ENCODE results near the gene RIGI.

The RIGI gene

GRCh38 chr9:32571969-32572899 is 46.2 kb upstream of the RIGI start:
- H3K18ac ChIP-seq (ENCODE audit: low read depth in 1 of 2, low read length in 2 of 2) = peak overlapping the region in 1 of 2 experiments; percentile 4
- peak overlapping the region; percentile 79 for H2AFZ ChIP-seq (ENCODE audit: low read depth, low read length)
- H3K27ac ChIP-seq (ENCODE audit: low read length, poor library complexity, severe bottlenecking) = peak overlapping the region; percentile 67
- peaks cover 7 to 16% of the 10 kb centered on the region in 2 experiments for H3K36me3 ChIP-seq (ENCODE audit: control insufficient read depth in 1 of 2, insufficient read depth in 2 of 2, low read depth in 1 of 2, low read length in 2 of 2)
- H2AK5ac ChIP-seq (ENCODE audit: low read length, severe bottlenecking) = no peak overlapping the region
- H3K9ac ChIP-seq (ENCODE audit: low read length) = peak overlapping the region; percentile 97
- peak overlapping the region; percentile 89 to 98 for H3K4me3 ChIP-seq (ENCODE audit: insufficient read depth in 1 of 2, low read depth in 1 of 2, low read length in 2 of 2)
- H3K27me3 ChIP-seq (ENCODE audit: control insufficient read depth in 1 of 2, insufficient read depth in 1 of 2, low read length in 2 of 2) = no peaks in the 10 kb centered on the region
- DNase-seq = peak; percentile 90
- H2BK12ac ChIP-seq (ENCODE audit: low read length in 2 of 2) = no peak overlapping the region
- peaks cover 1% of the 10 kb centered on the region for H3K4me1 ChIP-seq (ENCODE audit: control insufficient read depth, insufficient read depth, low read depth, low read length)
- peak overlapping the region; percentile 98 for H3K4me2 ChIP-seq (ENCODE audit: low read length, poor library complexity, severe bottlenecking)
- no peak overlapping the region for H2BK120ac ChIP-seq (ENCODE audit: low read depth, low read length)
- no peak overlapping the region for H2BK15ac ChIP-seq (ENCODE audit: low read depth, poor library complexity, severe bottlenecking)
- no peak overlapping the region for H2BK5ac ChIP-seq (ENCODE audit: low read depth, low read length, poor library complexity, severe bottlenecking)
- H3K79me1 ChIP-seq (replicated peaks; ENCODE audit: low read length, poor library complexity, severe bottlenecking) = peaks cover 15% of the 10 kb centered on the region
- no peak overlapping the region for H3K14ac ChIP-seq (ENCODE audit: low read length in 2 of 2)
- peak overlapping the region in 1 of 2 experiments; percentile 32 for H3K4ac ChIP-seq (ENCODE audit: low read depth in 1 of 2, low read length in 2 of 2)
- H3K9me3 ChIP-seq (ENCODE audit: control insufficient read depth, low read length) = no peaks in the 10 kb centered on the region
- H4K8ac ChIP-seq (ENCODE audit: low read length) = peak overlapping the region; percentile 82
- H3K23ac ChIP-seq (ENCODE audit: low read length in 2 of 2) = no peak overlapping the region
- no peak overlapping the region for H4K91ac ChIP-seq (ENCODE audit: low read length)
- 3% methylated on average over 14 of the region's 17 CpGs for WGBS

GRCh38 chr9:32570262-32570661 is 44.3 kb upstream of the RIGI start:
- no peak overlapping the region for H2AFZ ChIP-seq (ENCODE audit: low read depth, low read length)
- no peak for DNase-seq
- no peak overlapping the region for H2BK120ac ChIP-seq (ENCODE audit: low read depth, low read length)
- no peak overlapping the region for H2BK12ac ChIP-seq (ENCODE audit: low read length in 2 of 2)
- H3K14ac ChIP-seq (ENCODE audit: low read length in 2 of 2) = no peak overlapping the region
- H3K4me3 ChIP-seq (ENCODE audit: insufficient read depth in 1 of 2, low read depth in 1 of 2, low read length in 2 of 2) = no peak overlapping the region
- H4K91ac ChIP-seq (ENCODE audit: low read length) = no peak overlapping the region
- no peak overlapping the region for H2BK15ac ChIP-seq (ENCODE audit: low read depth, poor library complexity, severe bottlenecking)
- peaks cover 29% of the 10 kb centered on the region for H3K79me1 ChIP-seq (replicated peaks; ENCODE audit: low read length, poor library complexity, severe bottlenecking)
- H3K23ac ChIP-seq (ENCODE audit: low read length in 2 of 2) = no peak overlapping the region
- no peak overlapping the region for H3K4ac ChIP-seq (ENCODE audit: low read depth in 1 of 2, low read length in 2 of 2)
- H3K4me2 ChIP-seq (ENCODE audit: low read length, poor library complexity, severe bottlenecking) = no peak overlapping the region
- no peaks in the 10 kb centered on the region for H3K9me3 ChIP-seq (ENCODE audit: control insufficient read depth, low read length)
- peaks cover 1% of the 10 kb centered on the region for H3K4me1 ChIP-seq (ENCODE audit: control insufficient read depth, insufficient read depth, low read depth, low read length)
- peak overlapping the region; percentile 97 for H3K9ac ChIP-seq (ENCODE audit: low read length)
- peaks cover 25 to 35% of the 10 kb centered on the region in 2 experiments for H3K36me3 ChIP-seq (ENCODE audit: control insufficient read depth in 1 of 2, insufficient read depth in 2 of 2, low read depth in 1 of 2, low read length in 2 of 2)
- no peak overlapping the region for H2AK5ac ChIP-seq (ENCODE audit: low read length, severe bottlenecking)
- no peak overlapping the region for H3K27ac ChIP-seq (ENCODE audit: low read length, poor library complexity, severe bottlenecking)
- H3K27me3 ChIP-seq (ENCODE audit: control insufficient read depth in 1 of 2, insufficient read depth in 1 of 2, low read length in 2 of 2) = no peaks in the 10 kb centered on the region
- H3K18ac ChIP-seq (ENCODE audit: low read depth in 1 of 2, low read length in 2 of 2) = no peak overlapping the region
- H2BK5ac ChIP-seq (ENCODE audit: low read depth, low read length, poor library complexity, severe bottlenecking) = no peak overlapping the region
- peak overlapping the region; percentile 1 for H4K8ac ChIP-seq (ENCODE audit: low read length)
- WGBS = 97% methylated on average over 4 of the region's 4 CpGs

GRCh38 chr9:32566770-32567169 is 40.8 kb upstream of the RIGI start:
- H2BK12ac ChIP-seq (ENCODE audit: low read length in 2 of 2) = no peak overlapping the region
- H2BK15ac ChIP-seq (ENCODE audit: low read depth, poor library complexity, severe bottlenecking) = no peak overlapping the region
- H3K4me3 ChIP-seq (ENCODE audit: insufficient read depth in 1 of 2, low read depth in 1 of 2, low read length in 2 of 2) = no peak overlapping the region
- no peak overlapping the region for H2AFZ ChIP-seq (ENCODE audit: low read depth, low read length)
- H3K79me1 ChIP-seq (replicated peaks; ENCODE audit: low read length, poor library complexity, severe bottlenecking) = peaks cover 42% of the 10 kb centered on the region
- H2BK120ac ChIP-seq (ENCODE audit: low read depth, low read length) = no peak overlapping the region
- H4K91ac ChIP-seq (ENCODE audit: low read length) = no peak overlapping the region
- no peak overlapping the region for H2BK5ac ChIP-seq (ENCODE audit: low read depth, low read length, poor library complexity, severe bottlenecking)
- H2AK5ac ChIP-seq (ENCODE audit: low read length, severe bottlenecking) = no peak overlapping the region
- H4K8ac ChIP-seq (ENCODE audit: low read length) = no peak overlapping the region
- no peak overlapping the region for H3K9ac ChIP-seq (ENCODE audit: low read length)
- no peak overlapping the region for H3K4me2 ChIP-seq (ENCODE audit: low read length, poor library complexity, severe bottlenecking)
- H3K4me1 ChIP-seq (ENCODE audit: control insufficient read depth, insufficient read depth, low read depth, low read length) = peaks cover 1% of the 10 kb centered on the region
- H3K9me3 ChIP-seq (ENCODE audit: control insufficient read depth, low read length) = no peaks in the 10 kb centered on the region
- H3K36me3 ChIP-seq (ENCODE audit: control insufficient read depth in 1 of 2, insufficient read depth in 2 of 2, low read depth in 1 of 2, low read length in 2 of 2) = peaks cover 31 to 46% of the 10 kb centered on the region in 2 experiments
- DNase-seq = no peak
- H3K23ac ChIP-seq (ENCODE audit: low read length in 2 of 2) = no peak overlapping the region
- H3K27ac ChIP-seq (ENCODE audit: low read length, poor library complexity, severe bottlenecking) = no peak overlapping the region
- H3K14ac ChIP-seq (ENCODE audit: low read length in 2 of 2) = no peak overlapping the region
- no peak overlapping the region for H3K4ac ChIP-seq (ENCODE audit: low read depth in 1 of 2, low read length in 2 of 2)
- no peaks in the 10 kb centered on the region for H3K27me3 ChIP-seq (ENCODE audit: control insufficient read depth in 1 of 2, insufficient read depth in 1 of 2, low read length in 2 of 2)
- H3K18ac ChIP-seq (ENCODE audit: low read depth in 1 of 2, low read length in 2 of 2) = no peak overlapping the region
- 96% methylated on average over 26 of the region's 26 CpGs for WGBS

GRCh38 chr9:32565967-32566366 is 40.0 kb upstream of the RIGI start:
- Histone ChIP-seq H2BK15ac (ENCODE audit: low read depth, poor library complexity, severe bottlenecking) (no peak overlapping the region), H3K36me3 (ENCODE audit: control insufficient read depth in 1 of 2, insufficient read depth in 2 of 2, low read depth in 1 of 2, low read length in 2 of 2) (peaks cover 31 to 46% of the 10 kb centered on the region in 2 experiments), H3K23ac (ENCODE audit: low read length in 2 of 2) (no peak overlapping the region), H3K9me3 (ENCODE audit: control insufficient read depth, low read length) (no peaks in the 10 kb centered on the region), H3K4me1 (ENCODE audit: control insufficient read depth, insufficient read depth, low read depth, low read length) (no peaks in the 10 kb centered on the region), H2AFZ (ENCODE audit: low read depth, low read length) (no peak overlapping the region), H4K91ac (ENCODE audit: low read length) (no peak overlapping the region), H3K14ac (ENCODE audit: low read length in 2 of 2) (no peak overlapping the region), H3K27me3 (ENCODE audit: control insufficient read depth in 1 of 2, insufficient read depth in 1 of 2, low read length in 2 of 2) (no peaks in the 10 kb centered on the region), H2BK12ac (ENCODE audit: low read length in 2 of 2) (no peak overlapping the region), H3K27ac (ENCODE audit: low read length, poor library complexity, severe bottlenecking) (no peak overlapping the region), H2AK5ac (ENCODE audit: low read length, severe bottlenecking) (no peak overlapping the region), H4K8ac (ENCODE audit: low read length) (no peak overlapping the region), H3K18ac (ENCODE audit: low read depth in 1 of 2, low read length in 2 of 2) (no peak overlapping the region), H2BK120ac (ENCODE audit: low read depth, low read length) (no peak overlapping the region), H3K9ac (ENCODE audit: low read length) (no peak overlapping the region), H2BK5ac (ENCODE audit: low read depth, low read length, poor library complexity, severe bottlenecking) (no peak overlapping the region), H3K79me1 (replicated peaks; ENCODE audit: low read length, poor library complexity, severe bottlenecking) (peaks cover 43% of the 10 kb centered on the region), H3K4me2 (ENCODE audit: low read length, poor library complexity, severe bottlenecking) (no peak overlapping the region), H3K4ac (ENCODE audit: low read depth in 1 of 2, low read length in 2 of 2) (no peak overlapping the region), H3K4me3 (ENCODE audit: insufficient read depth in 1 of 2, low read depth in 1 of 2, low read length in 2 of 2) (no peak overlapping the region)
- no peak for DNase-seq
- 99% methylated on average over 6 of the region's 6 CpGs for WGBS

Data from mesenchymal stem cell (in vitro differentiated cells and primary cell).